T-helper 2 cell treated with Interferon-gamma antibody and Interleukin-4, amounts not matched to agents 5 μg/mL and 100 μg/mL, for 36 hours (primary cell): Measurements from ENCODE around the gene FERMT3.

Experiments used
- DNase-seq: peaks from one replicate; pipeline ENCODE4 v3.0.0; 2021; ENCODE audit warnings: low spot score
- H3K27ac Mint-ChIP-seq: one replicate; pipeline ENCODE4 v1.8.0; 2021; ENCODE audit warnings: mild to moderate bottlenecking, mixed read lengths
- H3K27me3 Mint-ChIP-seq: one replicate; pipeline ENCODE4 v1.8.0; 2021; ENCODE audit warnings: low read depth, mixed read lengths
- H3K36me3 Mint-ChIP-seq: one replicate; pipeline ENCODE4 v1.8.0; 2021; ENCODE audit warnings: low read depth, mixed read lengths
- H3K4me1 Mint-ChIP-seq: one replicate; pipeline ENCODE4 v1.8.0; 2021; ENCODE audit warnings: low read depth, mixed read lengths
- H3K4me3 Mint-ChIP-seq: one replicate; pipeline ENCODE4 v1.8.0; 2022; ENCODE audit warnings: mild to moderate bottlenecking, moderate library complexity, mixed read lengths
- H3K9me3 Mint-ChIP-seq: one replicate; pipeline ENCODE4 v1.8.0; 2021; ENCODE audit warnings: mixed read lengths

FERMT3 gene

DNA sequence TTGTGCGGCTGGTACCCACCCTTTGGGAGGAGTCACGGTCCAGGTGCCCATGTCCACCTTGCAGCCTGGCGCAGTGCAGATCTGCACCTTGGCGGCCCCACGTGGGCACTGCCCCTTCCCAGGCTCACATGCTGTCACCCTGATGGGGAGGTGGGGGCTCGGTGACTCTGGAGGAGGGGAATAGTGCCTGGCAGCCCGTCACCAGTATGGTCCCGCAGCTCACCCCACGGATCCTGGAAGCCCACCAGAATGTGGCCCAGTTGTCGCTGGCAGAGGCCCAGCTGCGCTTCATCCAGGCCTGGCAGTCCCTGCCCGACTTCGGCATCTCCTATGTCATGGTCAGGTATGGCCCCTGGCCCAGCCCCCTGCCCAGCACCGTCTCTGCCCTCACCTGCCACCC lies 14.3 kb downstream of the FERMT3 start:
- H3K27me3 Mint-ChIP-seq: no peaks in the 10 kb centered on the region
- DNase-seq: no peak
- no peak overlapping the region for H3K27ac Mint-ChIP-seq
- H3K9me3 Mint-ChIP-seq: no peaks in the 10 kb centered on the region
- peaks cover 8% of the 10 kb centered on the region for H3K4me1 Mint-ChIP-seq
- H3K36me3 Mint-ChIP-seq: peaks cover 21% of the 10 kb centered on the region
- no peak overlapping the region for H3K4me3 Mint-ChIP-seq

GRCh38 chr11:64222651-64223000 lies 16.1 kb downstream of the FERMT3 start:
- Mint-ChIP-seq H3K9me3 (no peaks in the 10 kb centered on the region), H3K27me3 (no peaks in the 10 kb centered on the region), H3K4me3 (no peak overlapping the region), H3K36me3 (peaks cover 18% of the 10 kb centered on the region), H3K27ac (no peak overlapping the region), H3K4me1 (peaks cover 14% of the 10 kb centered on the region)
- no peak for DNase-seq

DNA sequence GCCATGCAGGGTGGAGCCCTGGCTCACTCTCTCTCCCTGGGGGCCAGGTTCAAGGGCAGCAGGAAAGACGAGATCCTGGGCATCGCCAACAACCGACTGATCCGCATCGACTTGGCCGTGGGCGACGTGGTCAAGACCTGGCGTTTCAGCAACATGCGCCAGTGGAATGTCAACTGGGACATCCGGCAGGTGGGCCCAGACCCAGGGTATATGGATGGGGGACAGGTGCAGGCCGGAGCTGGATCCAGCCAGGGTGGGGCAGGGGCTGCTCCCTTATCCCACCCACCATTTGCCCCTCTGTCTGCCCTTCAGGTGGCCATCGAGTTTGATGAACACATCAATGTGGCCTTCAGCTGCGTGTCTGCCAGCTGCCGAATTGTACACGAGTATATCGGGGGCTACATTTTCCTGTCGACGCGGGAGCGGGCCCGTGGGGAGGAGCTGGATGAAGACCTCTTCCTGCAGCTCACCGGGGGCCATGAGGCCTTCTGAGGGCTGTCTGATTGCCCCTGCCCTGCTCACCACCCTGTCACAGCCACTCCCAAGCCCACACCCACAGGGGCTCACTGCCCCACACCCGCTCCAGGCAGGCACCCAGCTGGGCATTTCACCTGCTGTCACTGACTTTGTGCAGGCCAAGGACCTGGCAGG lies 16.6 kb downstream of the FERMT3 start:
- H3K4me3 Mint-ChIP-seq: no peak overlapping the region
- peaks cover 16% of the 10 kb centered on the region for H3K4me1 Mint-ChIP-seq
- DNase-seq: no peak
- H3K27ac Mint-ChIP-seq: no peak overlapping the region
- peaks cover 17% of the 10 kb centered on the region for H3K36me3 Mint-ChIP-seq
- H3K27me3 Mint-ChIP-seq: no peaks in the 10 kb centered on the region
- H3K9me3 Mint-ChIP-seq: no peaks in the 10 kb centered on the region

DNA sequence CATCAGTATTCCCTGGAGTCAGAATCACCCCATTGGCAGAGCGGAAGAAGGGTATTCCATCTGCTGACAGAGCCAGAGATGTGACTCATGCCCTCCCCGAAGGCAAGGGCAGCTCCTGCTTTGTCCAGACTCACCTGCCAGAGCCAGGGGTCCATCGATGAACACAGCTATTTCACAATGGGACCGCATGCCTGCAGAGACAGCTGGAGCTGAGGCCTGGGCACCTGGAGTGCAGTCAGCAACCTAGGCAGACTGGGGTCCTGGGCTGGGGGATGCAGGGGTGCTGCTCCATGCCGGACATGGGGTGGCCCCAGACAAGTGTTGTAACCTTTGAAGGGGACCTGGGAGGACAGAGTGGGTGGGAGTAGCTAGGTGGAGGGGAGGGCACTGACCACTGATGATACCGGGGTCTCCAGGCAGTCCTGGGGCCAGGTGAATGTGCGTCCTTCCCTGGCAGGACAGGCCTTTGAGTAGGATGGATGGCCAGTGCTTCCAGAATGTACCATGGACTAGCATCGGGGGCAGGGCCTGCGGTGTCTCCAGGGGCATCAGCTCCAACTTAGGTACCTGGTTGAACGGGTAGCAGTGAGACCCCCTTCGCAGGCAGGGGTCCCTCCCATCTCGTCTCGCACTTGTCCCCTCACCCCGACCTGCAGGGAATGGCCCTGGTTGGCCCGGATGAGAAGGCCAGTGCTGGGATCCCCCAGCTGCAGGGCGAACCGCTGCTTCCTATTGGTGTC lies 17.8 kb downstream of the FERMT3 start:
- no peaks in the 10 kb centered on the region for H3K27me3 Mint-ChIP-seq
- H3K36me3 Mint-ChIP-seq: peaks cover 10% of the 10 kb centered on the region
- H3K4me1 Mint-ChIP-seq: peaks cover 16% of the 10 kb centered on the region
- peak overlapping the region; percentile 89 for H3K4me3 Mint-ChIP-seq
- H3K27ac Mint-ChIP-seq: peak overlapping the region; percentile 60
- DNase-seq: no peak
- no peaks in the 10 kb centered on the region for H3K9me3 Mint-ChIP-seq

DNA sequence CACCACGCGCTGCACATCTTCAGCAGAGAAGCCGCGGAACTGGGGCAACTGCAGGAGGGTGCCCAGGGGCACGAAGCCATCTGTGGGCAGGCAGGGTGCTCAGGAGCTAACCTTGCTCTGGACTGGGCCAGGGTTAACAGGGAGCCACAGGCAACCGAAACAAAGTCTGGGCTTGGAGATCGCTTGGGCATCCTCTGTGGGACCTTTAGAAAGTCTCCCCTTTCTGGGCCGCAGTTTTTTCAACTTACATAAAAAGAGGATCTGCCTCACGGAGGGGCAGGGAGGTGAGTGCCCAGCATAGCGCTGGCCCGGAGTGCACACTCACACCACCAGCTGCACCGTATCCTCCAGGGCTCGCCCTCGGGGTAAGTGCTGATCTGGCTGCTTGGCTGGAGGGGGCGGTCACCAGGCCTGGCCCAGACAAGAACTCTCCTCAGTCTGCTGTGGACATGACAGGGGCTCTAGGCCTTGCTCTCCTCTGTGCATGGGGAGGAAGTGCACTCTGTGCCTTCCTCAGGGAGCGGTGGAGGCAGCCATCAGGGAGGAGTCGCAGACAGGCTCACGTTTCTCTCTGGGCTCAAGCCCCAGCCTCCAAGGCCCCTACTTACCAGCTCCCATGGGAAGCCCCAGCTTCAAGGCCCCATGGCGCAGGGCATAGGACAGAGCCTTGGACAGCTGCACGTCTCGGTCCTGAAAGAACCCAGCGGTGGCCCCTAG lies 18.5 kb downstream of the FERMT3 start:
- peak overlapping the region; percentile 89 for H3K4me3 Mint-ChIP-seq
- DNase-seq: no peak
- peaks cover 23% of the 10 kb centered on the region for H3K4me1 Mint-ChIP-seq

DNA sequence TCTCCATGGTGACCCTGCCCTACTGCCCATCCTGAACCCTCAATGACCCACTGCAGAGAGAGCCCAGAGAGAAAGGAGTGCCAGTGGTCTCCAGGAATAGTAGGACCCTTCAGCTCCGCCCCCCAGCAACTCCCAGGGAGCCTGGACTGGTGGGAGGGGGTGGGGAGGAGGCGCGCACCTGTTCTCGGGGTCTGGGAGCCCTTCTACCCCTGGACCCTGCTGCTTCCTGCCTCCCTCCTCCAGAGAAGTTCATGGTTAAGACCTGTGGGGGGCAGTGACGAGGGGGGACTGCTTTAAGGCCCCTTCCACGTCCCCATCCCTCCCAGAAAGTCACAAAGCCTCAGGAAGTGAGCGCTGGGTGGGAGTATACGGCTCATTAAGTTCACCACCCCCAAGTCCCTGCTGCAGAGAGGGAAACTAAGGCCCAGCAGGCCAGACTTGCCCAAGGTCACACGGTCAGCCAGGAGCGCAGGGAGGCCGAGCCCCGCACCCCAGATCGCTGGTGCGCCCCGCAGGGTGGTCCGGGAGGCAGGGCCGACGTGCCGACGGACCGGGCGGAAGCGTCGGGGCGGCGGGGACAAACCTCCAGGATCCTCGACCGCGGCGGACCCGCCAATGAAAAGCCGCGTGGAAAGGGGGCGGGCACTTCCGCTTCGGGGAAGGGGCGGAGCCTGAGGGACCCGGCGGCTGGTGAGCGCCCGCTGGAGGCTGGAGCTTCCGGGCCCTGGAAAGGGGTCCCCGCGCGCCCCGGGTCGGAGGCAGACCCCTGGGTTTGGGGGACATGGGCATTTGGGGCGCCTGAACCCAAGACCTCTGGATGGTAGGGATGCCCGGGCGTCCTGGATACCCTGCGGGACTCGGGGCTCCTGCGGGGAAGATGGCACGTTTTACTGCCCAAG lies 19.3 kb downstream of the FERMT3 start, which contains the start of the genes NUDT22 and TRPT1:
Gene NUDT22, plus strand, starts transcription at position 667 of the 899 bp plus-strand sequence. CDS start 379 bp downstream, outside the sequence.
Gene TRPT1, minus strand, starts transcription at position 579 of the 899 bp plus-strand sequence. Its CDS starts 326 bp downstream, at position 253.
- Mint-ChIP-seq H3K9me3 (no peaks in the 10 kb centered on the region), H3K27ac (peak within 1 kb of the TSS; percentile 80), H3K4me3 (peak within 1 kb of the TSS; percentile 89), H3K4me1 (peaks cover 23% of the 10 kb centered on the region), H3K36me3 (peaks cover 12% of the 10 kb centered on the region), H3K27me3 (no peaks in the 10 kb centered on the region)
- peak; percentile 92 for DNase-seq

More for the DNA sequence above, 18.5 kb downstream of the FERMT3 start:
- no peaks in the 10 kb centered on the region for H3K27me3 Mint-ChIP-seq
- H3K27ac Mint-ChIP-seq: peak overlapping the region; percentile 60
- H3K9me3 Mint-ChIP-seq: no peaks in the 10 kb centered on the region
- peaks cover 12% of the 10 kb centered on the region for H3K36me3 Mint-ChIP-seq

GRCh38 chr11:64226507-64227051 lies 20.1 kb downstream of the FERMT3 start:
- H3K27me3 Mint-ChIP-seq: no peaks in the 10 kb centered on the region
- H3K36me3 Mint-ChIP-seq: peaks cover 9% of the 10 kb centered on the region
- DNase-seq: peak; percentile 69
- H3K27ac Mint-ChIP-seq: peak overlapping the region; percentile 80
- peak overlapping the region; percentile 89 for H3K4me3 Mint-ChIP-seq
- peaks cover 24% of the 10 kb centered on the region for H3K4me1 Mint-ChIP-seq
- H3K9me3 Mint-ChIP-seq: no peaks in the 10 kb centered on the region

- Mint-ChIP-seq H3K36me3 (peaks cover 8% of the 10 kb centered on the region), H3K4me3 (peak overlapping the region; percentile 89), H3K27ac (peak overlapping the region; percentile 80), H3K27me3 (no peaks in the 10 kb centered on the region), H3K9me3 (no peaks in the 10 kb centered on the region), H3K4me1 (peaks cover 31% of the 10 kb centered on the region)
- DNase-seq: no peak
Observed at GRCh38 chr11:64227405-64227956, 21.0 kb downstream of the FERMT3 start.

- peaks cover 5% of the 10 kb centered on the region for H3K36me3 Mint-ChIP-seq
- DNase-seq: no peak
- H3K4me3 Mint-ChIP-seq: peak overlapping the region; percentile 90
- H3K27me3 Mint-ChIP-seq: no peaks in the 10 kb centered on the region
- H3K9me3 Mint-ChIP-seq: no peaks in the 10 kb centered on the region
- peak overlapping the region; percentile 91 for H3K27ac Mint-ChIP-seq
- peaks cover 36% of the 10 kb centered on the region for H3K4me1 Mint-ChIP-seq
Observed at GRCh38 chr11:64229090-64229743, 22.7 kb downstream of the FERMT3 start.

- Mint-ChIP-seq H3K4me3 (peak overlapping the region; percentile 90), H3K4me1 (peaks cover 35% of the 10 kb centered on the region), H3K9me3 (no peaks in the 10 kb centered on the region), H3K27ac (peak overlapping the region; percentile 91), H3K36me3 (peaks cover 5% of the 10 kb centered on the region), H3K27me3 (no peaks in the 10 kb centered on the region)
- DNase-seq: no peak
Observed at GRCh38 chr11:64229744-64230170, 23.2 kb downstream of the FERMT3 start.

- Mint-ChIP-seq H3K36me3 (peaks cover 6% of the 10 kb centered on the region), H3K9me3 (no peaks in the 10 kb centered on the region), H3K27ac (peak within 1 kb of the TSS; percentile 91), H3K27me3 (no peaks in the 10 kb centered on the region), H3K4me3 (peak within 1 kb of the TSS; percentile 90), H3K4me1 (peaks cover 33% of the 10 kb centered on the region)
- DNase-seq: peak; percentile 92
Observed at GRCh38 chr11:64230171-64230984, 23.9 kb downstream of the FERMT3 start, which contains the start of gene DNAJC4. Gene DNAJC4, plus strand, starts transcription at chr11:64230548. Its CDS starts 307 bp downstream, at chr11:64230855.

DNA sequence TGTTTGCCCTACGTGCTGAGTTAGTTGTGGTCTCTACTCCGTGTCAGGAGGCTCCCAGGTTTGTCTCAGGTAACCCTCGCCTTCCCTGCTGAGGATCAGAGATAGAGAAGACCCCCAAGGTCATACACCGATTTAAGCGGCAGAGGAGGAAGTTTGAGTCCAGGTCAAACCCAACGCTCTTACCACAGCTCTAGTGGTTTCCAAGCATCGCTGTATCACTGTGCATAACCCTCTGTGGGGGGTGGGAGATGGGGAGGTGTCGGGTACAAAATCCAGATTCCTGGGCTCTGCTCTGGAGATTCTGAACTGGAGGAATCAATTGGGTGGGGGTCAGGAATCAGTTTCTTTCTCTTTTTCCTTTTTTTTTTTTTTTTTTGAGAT lies 24.5 kb downstream of the FERMT3 start:
- Mint-ChIP-seq H3K4me1 (peaks cover 37% of the 10 kb centered on the region), H3K27me3 (no peaks in the 10 kb centered on the region), H3K36me3 (peaks cover 6% of the 10 kb centered on the region), H3K9me3 (no peaks in the 10 kb centered on the region), H3K27ac (peak overlapping the region; percentile 66), H3K4me3 (peak overlapping the region; percentile 90)
- DNase-seq: no peak
